GM06990 (cell line): ENCODE data around the gene GMPR2.

Experiments
- DNase-seq: peaks from one replicate; pipeline ENCODE4 v3.0.0-alpha.2; 2011; ENCODE audit not compliant: insufficient read length; ENCODE audit errors: extremely low read depth
- H3K27me3 ChIP-seq: replicated peaks from 2 replicates; pipeline ENCODE4 v1.6.0; 2011; ENCODE audit warnings: low read length; ENCODE audit not compliant: control insufficient read depth, insufficient read depth
- H3K36me3 ChIP-seq: 2 replicates; pipeline ENCODE4 v1.5.1; 2011; ENCODE audit warnings: low read length; ENCODE audit not compliant: control insufficient read depth, insufficient read depth
- H3K4me3 ChIP-seq: replicated peaks from 2 replicates; pipeline ENCODE4 v1.5.1; 2011; ENCODE audit warnings: low read depth, mild to moderate bottlenecking, control low read depth, low read length
- CTCF ChIP-seq: IDR thresholded peaks from 2 replicates; pipeline ENCODE4 v1.5.1; 2011; ENCODE audit warnings: low read length, control low read depth, mild to moderate bottlenecking, inconsistent platforms; ENCODE audit not compliant: insufficient read depth, poor library complexity, severe bottlenecking

The GMPR2 gene

GRCh38 chr14:24269910-24270536 lies 37.3 kb downstream of the GMPR2 start:
- no peak for TF ChIP-seq CTCF
- Histone ChIP-seq H3K4me3 (peak overlapping the region; percentile 89), H3K36me3 (peaks cover 25% of the 10 kb centered on the region), H3K27me3 (no peaks in the 10 kb centered on the region)
- no peak for DNase-seq

DNA sequence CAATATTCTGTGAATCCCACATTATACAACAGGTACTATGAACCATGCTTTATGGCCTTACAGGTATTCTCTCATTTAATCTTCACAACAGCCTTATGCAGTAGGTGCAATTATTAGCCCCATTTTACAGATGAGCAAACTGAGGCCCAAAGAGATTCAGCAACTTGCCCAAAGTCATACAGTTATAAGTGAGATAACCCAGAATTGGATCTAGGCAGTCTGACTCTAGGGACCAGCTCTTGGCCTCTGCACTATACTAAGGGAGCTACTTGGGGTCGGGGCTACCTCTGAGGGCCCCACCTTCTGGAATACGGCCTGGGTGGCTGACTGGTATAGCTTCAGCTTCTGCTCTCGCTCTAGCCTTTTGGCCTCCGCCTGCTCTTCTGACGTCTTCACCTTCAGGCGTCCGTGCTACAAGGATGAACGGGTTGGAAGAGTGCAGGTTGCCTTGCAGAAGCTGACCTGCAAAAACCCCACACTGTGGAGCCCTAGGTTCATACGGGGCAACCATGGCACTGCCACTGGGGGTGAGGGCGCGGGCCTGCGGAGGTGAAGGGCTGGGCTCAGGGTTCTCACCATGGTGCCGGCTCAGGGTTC lies 37.9 kb downstream of the GMPR2 start:
- no peak for DNase-seq
- no peaks in the 10 kb centered on the region for H3K27me3 ChIP-seq
- peaks cover 22% of the 10 kb centered on the region for H3K36me3 ChIP-seq
- TF ChIP-seq CTCF: no peak
- peak overlapping the region; percentile 89 for H3K4me3 ChIP-seq

DNA sequence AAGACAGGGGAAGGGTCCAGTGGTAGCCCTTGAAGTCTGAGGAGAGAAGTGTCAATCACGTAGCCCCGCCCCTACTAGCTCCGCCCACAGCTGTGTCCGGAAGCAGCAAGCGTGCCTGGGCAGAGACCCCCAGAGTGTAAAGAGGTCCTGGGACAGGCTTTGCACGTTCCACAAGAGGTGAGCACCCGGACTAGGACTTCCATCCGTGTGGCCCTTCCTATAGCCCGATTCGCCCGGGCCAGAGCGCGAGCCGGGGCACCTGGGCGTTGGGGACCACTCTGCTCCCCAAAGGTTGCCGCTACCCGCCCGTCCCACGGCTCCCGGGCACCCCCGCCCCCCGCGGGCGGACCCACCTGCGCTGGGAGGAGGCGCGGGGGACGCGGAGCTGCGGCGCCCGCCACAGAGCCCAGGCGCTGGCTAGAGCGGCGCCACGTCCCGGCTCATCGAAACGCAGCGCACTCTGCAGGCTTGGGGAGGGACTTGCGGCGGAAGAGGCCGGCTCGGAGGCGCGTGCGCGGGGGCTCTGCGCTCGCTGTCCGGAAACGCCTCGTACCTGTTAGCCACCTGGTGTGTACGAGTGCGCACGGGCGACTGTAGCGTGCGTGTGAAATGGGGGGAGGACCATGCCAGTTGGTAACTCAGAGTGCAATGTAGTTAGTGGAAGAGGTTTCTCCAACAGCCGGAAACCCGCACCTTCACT lies 38.6 kb downstream of the GMPR2 start, which contains the start of gene RABGGTA:
Gene RABGGTA (minus strand): TSS at position 464 of the 700 bp plus-strand sequence. CDS start 482 bp downstream, outside the sequence.
- peak; percentile 76 for TF ChIP-seq CTCF
- DNase-seq: peak; percentile 98

DNA sequence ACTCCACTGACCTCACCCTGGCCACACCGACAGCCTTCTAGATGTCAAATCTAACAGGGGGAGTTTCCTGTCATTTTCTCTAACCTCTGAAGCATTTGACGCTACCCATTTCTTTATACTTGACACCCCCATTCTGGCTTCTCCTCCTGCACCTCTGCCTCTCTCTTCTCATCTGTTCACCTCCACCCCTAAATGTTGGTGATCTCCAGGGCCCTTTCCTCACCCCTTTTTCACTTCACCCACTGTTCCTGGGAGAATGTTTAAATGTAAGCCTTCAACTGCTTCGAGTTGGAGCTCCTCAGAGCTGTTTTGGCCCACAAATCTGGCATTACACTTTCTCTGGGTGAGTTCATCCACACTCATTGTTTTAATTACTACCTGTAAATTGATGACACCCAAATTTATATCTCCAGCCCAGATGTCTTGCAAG lies 39.1 kb downstream of the GMPR2 start:
- peak overlapping the region; percentile 89 for H3K4me3 ChIP-seq
- DNase-seq: no peak
- TF ChIP-seq CTCF: no peak
- no peaks in the 10 kb centered on the region for H3K27me3 ChIP-seq
- peaks cover 13% of the 10 kb centered on the region for H3K36me3 ChIP-seq

More for the DNA sequence above, 38.6 kb downstream of the GMPR2 start, which contains the start of gene RABGGTA:
- Histone ChIP-seq H3K4me3 (peak within 1 kb of the TSS; percentile 89), H3K36me3 (peaks cover 19% of the 10 kb centered on the region), H3K27me3 (no peaks in the 10 kb centered on the region)

GRCh38 chr14:24272467-24272866 lies 39.7 kb downstream of the GMPR2 start:
- H3K36me3 ChIP-seq: peaks cover 12% of the 10 kb centered on the region
- no peak for TF ChIP-seq CTCF

More at GRCh38 chr14:24272467-24272866, 39.7 kb downstream of the GMPR2 start:
- no peak for DNase-seq
- Histone ChIP-seq H3K27me3 (no peaks in the 10 kb centered on the region), H3K4me3 (no peak overlapping the region)
